GM19025 (cell line): Measurements from ENCODE around the gene NUAK1.
"Not testable (repeated sequence)": the region's sequence is repeated elsewhere in the genome, so short reads cannot be mapped to it uniquely, and the experiment has no call there.

ENCODE experiments used
- ATAC-seq: cut with Tn5 transposase; IDR thresholded peaks from one replicate; pipeline ENCODE4 v1.9.1; 2021; ENCODE audit warnings: mild to moderate bottlenecking, low read depth, moderate library complexity; ENCODE audit not compliant: unreplicated experiment

The NUAK1 gene

GRCh38 chr12:106016601-106017278 lies 122.0 kb downstream of the NUAK1 start:
- not testable (repeated sequence) for ATAC-seq

DNA sequence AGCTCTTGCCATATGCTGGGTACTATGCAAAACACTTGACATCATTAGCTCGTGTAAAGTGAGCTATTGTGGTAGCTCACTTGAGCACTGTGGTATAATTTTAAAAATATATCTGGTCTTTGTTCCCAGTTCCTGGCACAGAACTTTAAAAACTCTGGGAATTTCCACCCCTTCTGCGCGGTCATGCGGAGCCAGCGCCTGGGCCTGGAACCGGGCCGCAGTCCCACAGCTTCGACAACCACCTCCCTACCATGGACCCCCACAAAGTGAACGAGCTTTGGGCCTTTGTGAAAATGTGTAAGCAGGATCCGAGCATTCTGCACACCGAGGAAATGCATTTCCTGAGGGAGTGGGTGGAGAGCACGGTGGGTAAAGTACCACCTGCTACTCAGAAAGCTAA lies 123.1 kb downstream of the NUAK1 start:
- no peak for ATAC-seq

- ATAC-seq, result no peak
Measured at GRCh38 chr12:106013941-106014340, 124.8 kb downstream of the NUAK1 start.
